ENCODE measurements around the gene PAPOLB.

Gene PAPOLB

DNA sequence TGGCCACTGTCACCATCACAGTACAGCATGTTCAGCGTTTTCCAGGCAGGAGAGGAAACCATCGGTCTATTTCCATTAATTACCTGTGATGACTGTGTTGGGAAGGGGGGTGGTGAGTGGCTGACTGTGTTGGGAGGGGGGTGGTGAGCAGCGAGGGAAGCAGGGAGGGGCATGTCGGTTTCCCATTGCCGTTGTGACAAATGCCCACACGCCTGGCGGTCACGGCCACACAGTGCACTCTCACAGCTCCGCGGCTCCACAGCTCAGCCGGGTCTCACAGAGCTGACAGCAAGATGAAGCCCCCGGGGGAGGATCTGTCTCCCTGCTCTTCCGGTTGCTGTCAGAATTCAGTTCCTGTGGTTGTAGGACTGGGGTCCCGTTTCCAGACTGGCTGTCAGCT lies 47.4 kb downstream of the PAPOLB start:
- POLR2A ChIA-PET = no interaction called here
- CTCF ChIA-PET = interaction anchor here (1.1 to 1.2 kb wide), 2 partner anchors 16 to 203 kb away, joined by 3 to 4 read pairs; no protein-coding TSS in a partner anchor
- TF ChIP-seq, protein P1, sequence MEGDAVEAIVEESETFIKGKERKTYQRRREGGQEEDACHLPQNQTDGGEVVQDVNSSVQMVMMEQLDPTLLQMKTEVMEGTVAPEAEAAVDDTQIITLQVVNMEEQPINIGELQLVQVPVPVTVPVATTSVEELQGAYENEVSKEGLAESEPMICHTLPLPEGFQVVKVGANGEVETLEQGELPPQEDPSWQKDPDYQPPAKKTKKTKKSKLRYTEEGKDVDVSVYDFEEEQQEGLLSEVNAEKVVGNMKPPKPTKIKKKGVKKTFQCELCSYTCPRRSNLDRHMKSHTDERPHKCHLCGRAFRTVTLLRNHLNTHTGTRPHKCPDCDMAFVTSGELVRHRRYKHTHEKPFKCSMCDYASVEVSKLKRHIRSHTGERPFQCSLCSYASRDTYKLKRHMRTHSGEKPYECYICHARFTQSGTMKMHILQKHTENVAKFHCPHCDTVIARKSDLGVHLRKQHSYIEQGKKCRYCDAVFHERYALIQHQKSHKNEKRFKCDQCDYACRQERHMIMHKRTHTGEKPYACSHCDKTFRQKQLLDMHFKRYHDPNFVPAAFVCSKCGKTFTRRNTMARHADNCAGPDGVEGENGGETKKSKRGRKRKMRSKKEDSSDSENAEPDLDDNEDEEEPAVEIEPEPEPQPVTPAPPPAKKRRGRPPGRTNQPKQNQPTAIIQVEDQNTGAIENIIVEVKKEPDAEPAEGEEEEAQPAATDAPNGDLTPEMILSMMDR (IDR thresholded peaks at IDR 0.05; ENCODE audit: control extremely low read depth, extremely low read depth, low read depth, missing control alignments) = no peak
- DNase-seq (ENCODE audit: extremely low spot score) = no peak

DNA sequence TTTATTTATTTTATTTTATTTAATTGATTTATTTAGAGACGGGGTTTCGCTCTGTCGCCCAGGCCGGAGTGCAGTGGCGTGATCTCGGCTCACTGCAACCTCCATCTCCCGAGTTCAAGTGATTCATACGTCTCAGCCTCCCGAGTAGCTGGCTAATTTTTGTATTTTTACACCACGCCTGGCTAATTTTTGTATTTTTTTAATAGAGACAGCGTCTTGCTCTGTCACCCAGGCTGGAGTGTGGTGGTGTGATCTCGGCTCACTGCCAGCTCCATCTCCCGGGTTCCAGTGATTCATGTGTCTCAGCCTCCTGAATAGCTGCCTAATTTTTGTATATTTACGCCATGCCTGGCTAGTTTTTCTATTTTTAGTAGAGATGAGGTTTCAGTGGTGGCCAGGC lies 52.2 kb downstream of the PAPOLB start:
- POLR2A ChIA-PET = no interaction called here
- DNase-seq (ENCODE audit: extremely low spot score) = no peak
- CTCF ChIA-PET = interaction anchor here (1.3 kb wide), 1 partner anchor 12 kb away, joined by 4 read pairs; no protein-coding TSS in a partner anchor
- TF ChIP-seq, protein P1 (IDR thresholded peaks at IDR 0.05; ENCODE audit: control extremely low read depth, extremely low read depth, low read depth, missing control alignments) = no peak

DNA sequence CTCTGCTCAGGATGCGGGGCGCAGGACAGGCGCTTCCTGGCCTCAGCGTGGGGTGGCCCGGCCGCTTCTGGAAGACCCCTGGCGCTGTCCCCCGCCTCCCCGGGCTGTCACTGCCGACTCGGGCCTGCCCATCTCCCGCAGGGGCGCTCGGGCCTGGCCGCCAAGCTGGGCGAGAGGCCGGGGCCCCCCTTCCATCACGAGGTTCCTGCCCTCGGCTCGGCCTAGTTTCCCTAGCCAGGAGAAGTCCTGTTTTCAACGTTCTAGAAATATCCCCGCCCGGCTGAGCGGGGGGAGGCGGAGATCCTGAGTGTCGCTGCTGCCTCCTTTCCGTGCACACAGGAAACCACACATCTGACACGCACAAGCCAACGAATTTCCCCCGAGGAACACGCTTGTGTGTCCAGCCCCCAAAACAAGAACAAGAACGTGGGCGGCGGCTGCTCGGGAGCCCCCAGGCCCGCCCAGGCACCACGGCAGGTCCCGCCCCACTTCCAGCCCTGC lies 52.7 kb downstream of the PAPOLB start:
- no peak for DNase-seq (ENCODE audit: extremely low spot score)
- TF ChIP-seq, protein P1 (IDR thresholded peaks at IDR 0.05; ENCODE audit: control extremely low read depth, extremely low read depth, low read depth, missing control alignments) = no peak
- ChIA-PET CTCF (interaction anchor here (1.3 kb wide), 1 partner anchor 11 kb away, joined by 4 read pairs; no protein-coding TSS in a partner anchor), POLR2A (no interaction called here)

DNA sequence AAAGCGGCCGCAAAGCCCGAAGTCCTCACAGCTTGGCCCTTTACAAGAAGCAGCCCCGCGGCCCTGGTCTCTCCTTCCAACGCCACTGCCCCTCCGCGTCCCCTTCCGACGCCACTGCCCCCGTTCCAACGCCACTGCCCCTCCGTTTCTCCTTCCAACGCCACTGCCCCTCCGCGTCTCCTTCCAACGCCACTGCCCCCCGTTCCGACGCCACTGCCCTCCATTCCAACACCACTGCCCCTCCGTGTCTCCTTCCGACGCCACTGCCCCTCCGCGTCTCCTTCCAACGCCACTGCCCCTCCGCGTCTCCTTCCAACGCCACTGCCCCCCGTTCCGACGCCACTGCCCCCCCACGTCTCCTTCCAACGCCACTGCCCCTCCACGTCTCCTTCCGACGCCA lies 53.3 kb downstream of the PAPOLB start:
- TF ChIP-seq, protein P1 (IDR thresholded peaks at IDR 0.05; ENCODE audit: control extremely low read depth, extremely low read depth, low read depth, missing control alignments) = no peak
- CTCF ChIA-PET = interaction anchor here (0.9 kb wide), 1 partner anchor 10 kb away, joined by 3 read pairs; no protein-coding TSS in a partner anchor
- no peak for DNase-seq (ENCODE audit: extremely low spot score)
- POLR2A ChIA-PET = no interaction called here

DNA sequence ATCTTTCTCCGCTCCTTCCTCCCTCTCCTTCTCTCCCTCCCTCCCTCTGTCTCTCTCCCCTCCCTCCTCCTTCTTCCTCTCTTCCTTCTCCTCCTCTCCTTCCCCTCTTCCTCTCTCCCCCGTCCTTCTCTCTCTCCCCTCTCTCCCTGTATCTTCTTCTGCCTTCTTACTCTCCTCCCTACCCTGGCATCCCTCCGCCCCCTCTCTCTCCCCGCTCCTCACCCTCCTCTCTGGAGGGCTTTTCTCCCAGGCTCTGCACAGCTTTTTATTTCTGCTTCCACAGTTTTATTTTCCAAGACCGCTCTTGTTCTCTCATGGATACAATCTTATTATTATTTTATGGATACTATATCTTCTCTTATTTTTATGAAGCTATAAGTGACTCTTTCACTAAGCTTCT lies 53.8 kb downstream of the PAPOLB start:
- TF ChIP-seq, protein P1 (IDR thresholded peaks at IDR 0.05; ENCODE audit: control extremely low read depth, extremely low read depth, low read depth, missing control alignments) = no peak
- no peak for DNase-seq (ENCODE audit: extremely low spot score)
- ChIA-PET CTCF (interaction anchor here (0.9 kb wide), 1 partner anchor 10 kb away, joined by 3 read pairs; no protein-coding TSS in a partner anchor), POLR2A (no interaction called here)
